Osteoblast (primary cell): ENCODE data around the gene TBC1D5. TPM values are rescaled to one million over a fixed set of nuclear protein-coding genes. Genes with fewer than 3 reads are reported as not detected.

ENCODE experiments used
- DNase-seq: peaks from one replicate; pipeline ENCODE4 v3.0.0; 2011; ENCODE audit warnings: low spot score, mixed read lengths; ENCODE audit not compliant: insufficient read length; ENCODE audit errors: missing footprints
- H2AFZ ChIP-seq: 2 replicates; pipeline ENCODE4 v1.6.0; 2011; ENCODE audit warnings: mild to moderate bottlenecking, low read length
- H3K27ac ChIP-seq: 2 replicates; pipeline ENCODE4 v1.5.1; 2011; ENCODE audit warnings: mild to moderate bottlenecking, low read depth, low read length, moderate library complexity
- H3K27me3 ChIP-seq: 2 replicates; pipeline ENCODE4 v1.6.0; 2012; ENCODE audit warnings: mild to moderate bottlenecking, control low read depth, inconsistent platforms, low read length, moderate library complexity; ENCODE audit not compliant: insufficient read depth
- H3K36me3 ChIP-seq: 2 replicates; pipeline ENCODE4 v1.5.1; 2011; ENCODE audit warnings: mild to moderate bottlenecking, low read length, control low read depth, moderate library complexity; ENCODE audit not compliant: insufficient read depth
- H3K4me1 ChIP-seq: 2 replicates; pipeline ENCODE4 v1.5.1; 2011; ENCODE audit warnings: mild to moderate bottlenecking, low read length, control low read depth, moderate library complexity; ENCODE audit not compliant: insufficient read depth
- H3K4me2 ChIP-seq: 2 replicates; pipeline ENCODE4 v1.6.0; 2011; ENCODE audit warnings: mild to moderate bottlenecking, low read length; ENCODE audit not compliant: insufficient read depth
- H3K4me3 ChIP-seq: fragments of 200-600 bp; sonication (generic); 3 replicates; pipeline ENCODE4 v1.5.1; 2012; ENCODE audit warnings: mild to moderate bottlenecking, low read length, inconsistent platforms; ENCODE audit not compliant: insufficient read depth
- H3K79me2 ChIP-seq: 2 replicates; pipeline ENCODE4 v1.6.0; 2012; ENCODE audit warnings: mild to moderate bottlenecking, low read length, control low read depth, inconsistent platforms; ENCODE audit not compliant: insufficient read depth
- H3K9me3 ChIP-seq: 2 replicates; pipeline ENCODE4 v1.5.1; 2011; ENCODE audit warnings: low read depth, low read length, control low read depth
- H4K20me1 ChIP-seq: 2 replicates; pipeline ENCODE4 v1.6.0; 2012; ENCODE audit warnings: mild to moderate bottlenecking, low read length, control low read depth; ENCODE audit not compliant: insufficient read depth
- CTCF ChIP-seq: IDR thresholded peaks from 2 replicates; pipeline ENCODE4 v1.5.1; 2011; ENCODE audit warnings: mild to moderate bottlenecking, low read depth, low read length, moderate library complexity; ENCODE audit errors: extremely low read depth
- total RNA-seq: library from RNA; depleted of rRNA; stranded (reverse); fragments of >200 nt; gene quantifications from 2 replicates; pipeline ENCODE4 v1.2.3, GENCODE V29; 2012

Gene TBC1D5
- total RNA-seq, 1 donor: 117 TPM

GRCh38 chr3:17369973-17370372, 372.5 kb downstream of the TBC1D5 start:
- no peak overlapping the region for H3K27ac ChIP-seq
- no peaks in the 10 kb centered on the region for H4K20me1 ChIP-seq
- TF ChIP-seq CTCF: no peak
- H3K4me2 ChIP-seq: no peak overlapping the region
- no peaks in the 10 kb centered on the region for H3K36me3 ChIP-seq
- no peaks in the 10 kb centered on the region for H3K27me3 ChIP-seq
- H3K4me1 ChIP-seq: no peaks in the 10 kb centered on the region
- H3K4me3 ChIP-seq: no peak overlapping the region
- no peaks in the 10 kb centered on the region for H3K9me3 ChIP-seq
- H2AFZ ChIP-seq: no peak overlapping the region
- no peaks in the 10 kb centered on the region for H3K79me2 ChIP-seq
- no peak for DNase-seq

- Histone ChIP-seq H3K4me1 (no peaks in the 10 kb centered on the region), H3K36me3 (no peaks in the 10 kb centered on the region), H3K27me3 (no peaks in the 10 kb centered on the region), H3K9me3 (no peaks in the 10 kb centered on the region), H2AFZ (no peak overlapping the region), H3K4me2 (no peak overlapping the region), H4K20me1 (no peaks in the 10 kb centered on the region), H3K79me2 (no peaks in the 10 kb centered on the region), H3K4me3 (no peak overlapping the region), H3K27ac (no peak overlapping the region)
- DNase-seq: no peak
- no peak for TF ChIP-seq CTCF
Measured at GRCh38 chr3:17367171-17367570, 375.3 kb downstream of the TBC1D5 start.

GRCh38 chr3:17360991-17361390, 381.4 kb downstream of the TBC1D5 start:
- Histone ChIP-seq H3K79me2 (no peaks in the 10 kb centered on the region), H3K27ac (no peak overlapping the region), H3K4me2 (no peak overlapping the region), H3K27me3 (no peaks in the 10 kb centered on the region), H3K9me3 (no peaks in the 10 kb centered on the region), H2AFZ (no peak overlapping the region), H3K4me1 (no peaks in the 10 kb centered on the region), H3K4me3 (no peak overlapping the region), H4K20me1 (no peaks in the 10 kb centered on the region), H3K36me3 (no peaks in the 10 kb centered on the region)
- no peak for DNase-seq
- no peak for TF ChIP-seq CTCF

- Histone ChIP-seq H3K4me2 (no peak overlapping the region), H3K9me3 (no peaks in the 10 kb centered on the region), H3K79me2 (no peaks in the 10 kb centered on the region), H4K20me1 (no peaks in the 10 kb centered on the region), H3K27ac (no peak overlapping the region), H3K27me3 (no peaks in the 10 kb centered on the region), H2AFZ (no peak overlapping the region), H3K36me3 (no peaks in the 10 kb centered on the region), H3K4me3 (no peak overlapping the region), H3K4me1 (no peaks in the 10 kb centered on the region)
- DNase-seq: no peak
- no peak for TF ChIP-seq CTCF
Measured at GRCh38 chr3:17359911-17360310, 382.5 kb downstream of the TBC1D5 start.
